Astrocyte of the spinal cord (primary cell): ENCODE measurements around the gene TMEFF2.
"Not testable (repeated sequence)": the region's sequence is repeated elsewhere in the genome, so short reads cannot be mapped to it uniquely, and the experiment has no call there.

Source experiments
- DNase-seq: peaks from one replicate; pipeline ENCODE4 v3.0.0; 2011; ENCODE audit warnings: low read depth, low spot score
- H3K4me3 ChIP-seq: 2 replicates; pipeline ENCODE4 v1.5.1; 2011; ENCODE audit warnings: low read depth, mild to moderate bottlenecking, low read length, moderate library complexity
- in situ Hi-C: cut with HindIII; loops from 2 replicates; pipeline ENCODE4 v1.10.0; 2017; ENCODE audit warnings: low sequenced_read_pairs
- TF ChIP-seq, protein P1 (sequence below): IDR thresholded peaks from 2 replicates; pipeline ENCODE4 v1.5.1; 2012; ENCODE audit warnings: low read depth, mild to moderate bottlenecking, low read length, inconsistent platforms

TMEFF2 gene

DNA sequence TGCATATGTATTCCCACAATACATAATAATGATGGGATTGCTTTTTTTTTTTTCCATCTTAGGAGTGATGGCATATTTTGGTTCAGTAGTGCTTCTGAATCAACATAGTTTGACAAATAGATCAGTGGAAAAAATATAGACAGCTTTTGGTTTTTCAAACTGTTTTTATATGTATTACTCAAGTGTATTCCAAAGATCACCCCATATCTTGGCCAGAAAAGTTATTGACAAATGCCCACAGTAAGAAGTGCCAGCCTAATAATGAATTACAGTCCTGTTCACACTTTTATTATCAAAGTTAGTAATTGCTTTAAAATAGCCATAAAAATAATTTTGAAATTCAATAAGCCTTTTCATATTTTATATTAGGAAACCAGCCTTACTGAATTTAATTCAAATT lies 95.0 kb downstream of the TMEFF2 start:
- TF ChIP-seq, protein P1, sequence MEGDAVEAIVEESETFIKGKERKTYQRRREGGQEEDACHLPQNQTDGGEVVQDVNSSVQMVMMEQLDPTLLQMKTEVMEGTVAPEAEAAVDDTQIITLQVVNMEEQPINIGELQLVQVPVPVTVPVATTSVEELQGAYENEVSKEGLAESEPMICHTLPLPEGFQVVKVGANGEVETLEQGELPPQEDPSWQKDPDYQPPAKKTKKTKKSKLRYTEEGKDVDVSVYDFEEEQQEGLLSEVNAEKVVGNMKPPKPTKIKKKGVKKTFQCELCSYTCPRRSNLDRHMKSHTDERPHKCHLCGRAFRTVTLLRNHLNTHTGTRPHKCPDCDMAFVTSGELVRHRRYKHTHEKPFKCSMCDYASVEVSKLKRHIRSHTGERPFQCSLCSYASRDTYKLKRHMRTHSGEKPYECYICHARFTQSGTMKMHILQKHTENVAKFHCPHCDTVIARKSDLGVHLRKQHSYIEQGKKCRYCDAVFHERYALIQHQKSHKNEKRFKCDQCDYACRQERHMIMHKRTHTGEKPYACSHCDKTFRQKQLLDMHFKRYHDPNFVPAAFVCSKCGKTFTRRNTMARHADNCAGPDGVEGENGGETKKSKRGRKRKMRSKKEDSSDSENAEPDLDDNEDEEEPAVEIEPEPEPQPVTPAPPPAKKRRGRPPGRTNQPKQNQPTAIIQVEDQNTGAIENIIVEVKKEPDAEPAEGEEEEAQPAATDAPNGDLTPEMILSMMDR: no peak
- H3K4me3 ChIP-seq: no peak overlapping the region
- in situ Hi-C loops: no loop called here

DNA sequence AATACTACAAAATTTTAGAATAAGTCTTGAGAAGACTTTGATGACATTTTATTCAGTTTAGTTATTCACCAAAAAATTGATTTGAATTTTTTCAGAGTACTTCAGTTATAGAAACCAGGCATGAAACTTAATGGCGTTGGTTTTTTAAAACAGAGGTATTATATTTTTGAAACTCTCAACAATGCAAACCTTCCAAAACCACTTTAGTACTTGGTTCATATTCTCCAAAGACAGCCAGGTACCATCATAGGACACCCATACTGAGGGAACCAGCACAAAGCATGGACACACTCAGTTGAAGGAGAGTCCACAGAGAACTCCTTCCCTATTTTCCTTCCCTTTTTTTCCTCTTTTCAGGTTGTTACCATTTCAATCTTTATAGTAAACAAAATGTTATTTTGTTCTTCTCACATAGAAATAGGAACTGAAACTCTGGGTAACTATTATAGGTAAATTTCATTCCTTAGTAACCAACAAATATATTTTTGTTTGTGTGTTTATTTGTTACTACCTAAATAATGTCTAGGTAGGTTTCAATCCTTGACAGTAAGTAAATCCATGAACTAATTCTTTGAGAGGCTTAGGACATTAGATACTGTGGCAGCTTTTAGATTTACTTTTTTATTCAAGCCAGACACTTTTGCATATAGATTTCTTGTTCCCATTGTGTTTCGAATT lies 95.8 kb downstream of the TMEFF2 start:
- no peak overlapping the region for H3K4me3 ChIP-seq
- DNase-seq: no peak
- TF ChIP-seq, protein P1: no peak
- in situ Hi-C loops: no loop called here

More for the DNA sequence above, 95.0 kb downstream of the TMEFF2 start:
- no peak for DNase-seq

DNA sequence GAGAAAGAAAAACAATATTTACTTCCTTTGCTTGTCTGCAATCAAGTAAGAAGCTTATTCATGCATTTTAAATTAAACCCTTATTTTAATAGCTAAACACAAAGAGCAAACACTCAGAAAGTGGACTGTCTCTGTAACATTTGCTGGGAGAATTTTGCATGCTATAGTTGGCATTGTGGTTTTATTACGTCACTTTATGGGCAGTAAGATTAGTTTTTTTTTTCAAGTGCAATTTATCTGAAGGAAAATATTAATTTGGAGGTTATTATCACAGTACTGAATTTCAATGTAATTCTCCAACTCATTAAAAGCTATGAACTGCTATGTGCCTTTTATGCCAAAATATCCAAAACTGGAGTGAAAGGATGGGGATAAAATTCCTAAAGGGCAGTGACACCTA lies 103.3 kb downstream of the TMEFF2 start:
- in situ Hi-C loops: no loop called here

DNA sequence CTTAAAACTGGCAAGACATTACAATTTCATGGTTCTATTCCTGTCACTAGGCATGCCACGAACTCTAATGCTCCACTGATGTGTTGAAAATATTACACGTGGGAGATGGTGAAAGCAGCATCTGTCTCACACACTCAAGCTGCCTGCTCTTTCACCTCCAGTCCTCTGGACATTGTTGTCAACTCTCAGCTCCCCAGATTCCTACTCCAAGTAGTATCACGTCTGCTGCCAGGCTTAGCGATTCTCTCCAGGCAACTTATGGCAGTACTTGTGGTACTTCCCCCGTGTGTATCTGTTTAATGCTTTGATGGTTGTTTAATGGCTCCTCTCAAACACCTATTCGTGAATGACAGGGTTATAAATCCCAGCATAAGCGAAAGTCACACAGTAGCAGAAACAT lies 103.8 kb downstream of the TMEFF2 start:
- no peak for DNase-seq
- in situ Hi-C loops: no loop called here
- no peak overlapping the region for H3K4me3 ChIP-seq
- TF ChIP-seq, protein P1: no peak

More for the DNA sequence above, 103.3 kb downstream of the TMEFF2 start:
- no peak overlapping the region for H3K4me3 ChIP-seq
- no peak for DNase-seq
- TF ChIP-seq, protein P1: no peak

DNA sequence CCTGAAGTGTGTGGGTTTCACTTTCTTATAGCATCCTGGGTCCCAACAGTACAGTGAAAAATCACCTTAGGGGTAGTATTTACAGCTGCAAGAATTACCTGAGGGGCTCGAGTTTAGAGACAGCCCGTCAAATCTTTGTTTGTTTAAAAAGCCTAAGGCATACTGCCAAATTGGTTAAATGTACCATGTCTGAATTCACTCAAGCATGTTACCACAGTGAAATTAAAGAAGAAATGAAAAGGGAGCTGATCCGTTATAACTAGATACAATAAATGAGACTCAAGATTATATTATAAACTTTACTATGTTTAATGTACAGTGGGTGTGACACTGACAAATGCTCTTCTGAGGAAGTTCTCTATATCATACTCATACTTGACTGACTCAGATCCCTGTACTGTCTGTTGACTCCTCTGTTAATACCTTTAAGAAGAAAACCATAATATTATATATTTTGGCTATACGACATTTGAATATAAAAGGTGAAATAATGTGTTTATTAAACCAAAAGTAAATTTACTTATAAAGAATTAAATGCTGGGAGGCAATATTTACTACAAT lies 107.3 kb downstream of the TMEFF2 start:
- peak; percentile 28 for DNase-seq
- in situ Hi-C loops: no loop called here
- TF ChIP-seq, protein P1: no peak
- H3K4me3 ChIP-seq: no peak overlapping the region

DNA sequence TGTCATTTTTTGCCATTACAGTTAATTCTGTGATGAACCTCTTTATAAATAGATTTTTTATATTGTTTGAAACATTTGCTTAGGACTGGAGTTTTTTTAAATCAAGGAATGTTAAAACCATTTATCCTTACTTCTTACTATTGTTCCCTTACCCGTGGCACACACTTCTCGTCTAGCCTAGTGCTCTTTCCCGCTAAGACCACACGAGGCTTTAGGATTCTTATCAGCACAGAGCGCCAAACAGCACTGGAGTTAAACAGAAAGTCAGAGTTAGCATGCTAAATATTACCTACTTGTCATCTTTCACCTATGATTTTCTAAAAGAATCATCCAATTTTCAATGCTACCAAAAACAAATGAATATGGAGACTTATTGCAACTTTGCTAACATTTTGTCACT lies 112.6 kb downstream of the TMEFF2 start:
- TF ChIP-seq, protein P1: no peak
- H3K4me3 ChIP-seq: no peak overlapping the region
- no peak for DNase-seq
- in situ Hi-C loops: no loop called here

DNA sequence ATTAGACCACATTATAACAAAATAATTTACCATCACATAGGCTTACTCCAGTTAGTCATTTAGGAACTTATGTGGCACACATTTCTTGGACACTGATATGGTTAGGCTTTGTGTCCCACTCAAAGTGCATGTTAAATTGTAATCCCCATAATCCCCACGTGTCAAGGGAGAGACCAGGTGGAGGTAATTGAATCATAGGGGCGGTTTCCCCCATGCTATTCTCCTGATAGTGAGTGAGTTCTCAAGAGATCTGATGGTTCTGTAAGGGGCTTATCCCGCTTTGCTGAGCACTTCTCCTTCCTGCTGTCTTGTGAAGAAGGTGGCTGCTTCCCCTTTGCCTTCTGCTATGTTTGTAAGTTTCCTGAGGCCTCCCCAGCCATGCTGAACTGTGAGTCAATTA lies 114.6 kb downstream of the TMEFF2 start:
- DNase-seq, H3K4me3 ChIP-seq, in situ Hi-C loops: not testable (repeated sequence)
